Activated CD8-positive, alpha-beta memory T cell treated with anti-CD3 and anti-CD28 coated beads for 36 hours (primary cell): ENCODE results near the gene GAREM1. TPM values are rescaled to one million over a fixed set of nuclear protein-coding genes. Genes with fewer than 3 reads are reported as not detected.

Experiments
- CTCF ChIA-PET: fragments of 350-600 bp; sonication (Branson Sonifier 250); formaldehyde crosslinking; loops from one replicate; lab custom pipeline; 2021; ENCODE audit warnings: antibody characterized with exemption; lab: Charles Lee
- POLR2A ChIA-PET: fragments of 350-600 bp; sonication (Branson Sonifier 250); formaldehyde crosslinking; loops from one replicate; lab custom pipeline; 2021; ENCODE audit warnings: antibody characterized with exemption; lab: Charles Lee
- total RNA-seq, 2 experiments: library from RNA; stranded (reverse); gene quantifications; one replicate each; pipeline ENCODE4 v1.2.3, GENCODE V29; 2021

GAREM1 gene
- total RNA-seq, 2 experiments from 2014 or later = 0.04 TPM; not detected in 1

GRCh38 chr18:32435631-32436500 is 34.8 kb downstream of the GAREM1 start:
- CTCF ChIA-PET = no interaction called here
- POLR2A ChIA-PET = no interaction called here

- CTCF ChIA-PET = no interaction called here
These were observed 38.9 kb downstream of the GAREM1 start for GRCh38 chr18:32431753-32432152.

GRCh38 chr18:32429402-32429801 is 41.3 kb downstream of the GAREM1 start:
- ChIA-PET CTCF (no interaction called here), POLR2A (no interaction called here)

More at GRCh38 chr18:32431753-32432152, 38.9 kb downstream of the GAREM1 start:
- POLR2A ChIA-PET = no interaction called here

- ChIA-PET POLR2A (no interaction called here), CTCF (no interaction called here)
These were observed 43.4 kb downstream of the GAREM1 start for GRCh38 chr18:32427084-32427900.

GRCh38 chr18:32425466-32425865 is 45.2 kb downstream of the GAREM1 start:
- CTCF ChIA-PET = no interaction called here
- POLR2A ChIA-PET = no interaction called here

GRCh38 chr18:32424696-32425095 is 46.0 kb downstream of the GAREM1 start:
- ChIA-PET POLR2A (no interaction called here), CTCF (no interaction called here)

GRCh38 chr18:32422978-32423740 is 47.5 kb downstream of the GAREM1 start:
- ChIA-PET POLR2A (no interaction called here), CTCF (no interaction called here)

GRCh38 chr18:32422201-32422600 is 48.5 kb downstream of the GAREM1 start:
- ChIA-PET POLR2A (no interaction called here), CTCF (interaction anchor here (0.6 kb wide), 1 partner anchor 42 kb away, joined by 3 read pairs; no protein-coding TSS in a partner anchor)

- ChIA-PET CTCF (no interaction called here), POLR2A (no interaction called here)
These were observed 50.5 kb downstream of the GAREM1 start for GRCh38 chr18:32420084-32420750.

- POLR2A ChIA-PET = no interaction called here
- CTCF ChIA-PET = no interaction called here
These were observed 52.5 kb downstream of the GAREM1 start for GRCh38 chr18:32418148-32418547.

GRCh38 chr18:32405588-32405987 is 65.1 kb downstream of the GAREM1 start:
- ChIA-PET POLR2A (no interaction called here), CTCF (no interaction called here)

- POLR2A ChIA-PET = no interaction called here
- CTCF ChIA-PET = no interaction called here
These were observed 69.1 kb downstream of the GAREM1 start for GRCh38 chr18:32401621-32402020.

GRCh38 chr18:32393407-32393806 is 77.3 kb downstream of the GAREM1 start:
- POLR2A ChIA-PET = no interaction called here
- CTCF ChIA-PET = no interaction called here

GRCh38 chr18:32391126-32391525 is 79.6 kb downstream of the GAREM1 start:
- ChIA-PET CTCF (no interaction called here), POLR2A (no interaction called here)

GRCh38 chr18:32389858-32390257 is 80.8 kb downstream of the GAREM1 start:
- ChIA-PET POLR2A (no interaction called here), CTCF (no interaction called here)

- CTCF ChIA-PET = no interaction called here
- POLR2A ChIA-PET = no interaction called here
These were observed 81.5 kb downstream of the GAREM1 start for GRCh38 chr18:32389191-32389590.

- ChIA-PET POLR2A (no interaction called here), CTCF (no interaction called here)
These were observed 84.2 kb downstream of the GAREM1 start for GRCh38 chr18:32386471-32386870.

GRCh38 chr18:32383050-32383819 is 87.4 kb downstream of the GAREM1 start:
- POLR2A ChIA-PET = no interaction called here

GRCh38 chr18:32381761-32382160 is 88.9 kb downstream of the GAREM1 start:
- ChIA-PET POLR2A (no interaction called here), CTCF (no interaction called here)

More at GRCh38 chr18:32383050-32383819, 87.4 kb downstream of the GAREM1 start:
- CTCF ChIA-PET = no interaction called here
